ENCODE data around the gene BCL7A. TPM values are rescaled to one million over a fixed set of nuclear protein-coding genes. Genes with fewer than 3 reads are reported as not detected.

BCL7A gene
- total and polyA plus RNA-seq, 2 of the 8 experiments (the other 6 are each of a cell fraction or from before 2014, with no cell fraction given) = 11.9 to 12.7 TPM

Other genes with a start within 250 kb of the BCL7A start
- 31.0 and 31.9 TPM in 2 replicates for gene RHOF, start 228.2 kb upstream of the BCL7A start, total RNA-seq (2021; fragmentation: NEBNext Ultra II Directional; extraction: Animal tissue kit (Norgen Biotek cat#: 25700))
- 23.8 and 33.2 TPM in 2 replicates for gene RHOF, start 228.2 kb upstream of the BCL7A start, polyA plus RNA-seq (2011; rRNA removed)
- gene SETD1B, start 217.9 kb upstream of the BCL7A start, total RNA-seq (2021; fragmentation: NEBNext Ultra II Directional; extraction: Animal tissue kit (Norgen Biotek cat#: 25700)) = 17.7 and 17.8 TPM in 2 replicates
- gene SETD1B, start 217.9 kb upstream of the BCL7A start, polyA plus RNA-seq (2011; rRNA removed) = 1.3 and 2.3 TPM in 2 replicates
- gene HPD, start 163.0 kb upstream of the BCL7A start, total RNA-seq (2021; fragmentation: NEBNext Ultra II Directional; extraction: Animal tissue kit (Norgen Biotek cat#: 25700)) = 0.38 and 0.56 TPM in 2 replicates
- 0.28 and 0.48 TPM in 2 replicates for gene HPD, start 163.0 kb upstream of the BCL7A start, polyA plus RNA-seq (2011; rRNA removed)
- gene PSMD9, start 133.1 kb upstream of the BCL7A start, total RNA-seq (2021; fragmentation: NEBNext Ultra II Directional; extraction: Animal tissue kit (Norgen Biotek cat#: 25700)) = 28.8 and 33.1 TPM in 2 replicates
- gene PSMD9, start 133.1 kb upstream of the BCL7A start, polyA plus RNA-seq (2011; rRNA removed) = 36.1 and 38.5 TPM in 2 replicates
- 2.9 and 3.3 TPM in 2 replicates for gene CFAP251, start 103.3 kb upstream of the BCL7A start, total RNA-seq (2021; fragmentation: NEBNext Ultra II Directional; extraction: Animal tissue kit (Norgen Biotek cat#: 25700))
- 1.8 and 1.9 TPM in 2 replicates for gene CFAP251, start 103.3 kb upstream of the BCL7A start, polyA plus RNA-seq (2011; rRNA removed)
- gene MLXIP, start 56.9 kb downstream of the BCL7A start, total RNA-seq (2021; fragmentation: NEBNext Ultra II Directional; extraction: Animal tissue kit (Norgen Biotek cat#: 25700)) = 40.4 and 40.5 TPM in 2 replicates
- gene MLXIP, start 56.9 kb downstream of the BCL7A start, polyA plus RNA-seq (2011; rRNA removed) = 5.5 and 13.2 TPM in 2 replicates
- not detected in 2 replicates for gene IL31, start 152.3 kb downstream of the BCL7A start, total RNA-seq (2021; fragmentation: NEBNext Ultra II Directional; extraction: Animal tissue kit (Norgen Biotek cat#: 25700))
- not detected in 2 replicates for gene IL31, start 152.3 kb downstream of the BCL7A start, polyA plus RNA-seq (2011; rRNA removed)
- 0.15 and 0.35 TPM in 2 replicates for gene LRRC43, start 161.2 kb downstream of the BCL7A start, total RNA-seq (2021; fragmentation: NEBNext Ultra II Directional; extraction: Animal tissue kit (Norgen Biotek cat#: 25700))
- gene LRRC43, start 161.2 kb downstream of the BCL7A start, polyA plus RNA-seq (2011; rRNA removed) = 0.39 and 0.44 TPM in 2 replicates
- 1.4 and 1.9 TPM in 2 replicates for gene B3GNT4, start 181.8 kb downstream of the BCL7A start, total RNA-seq (2021; fragmentation: NEBNext Ultra II Directional; extraction: Animal tissue kit (Norgen Biotek cat#: 25700))
- gene B3GNT4, start 181.8 kb downstream of the BCL7A start, polyA plus RNA-seq (2011; rRNA removed) = 1.1 and 2.1 TPM in 2 replicates
- 68.3 and 71.5 TPM in 2 replicates for gene DIABLO, start 204.2 kb downstream of the BCL7A start, total RNA-seq (2021; fragmentation: NEBNext Ultra II Directional; extraction: Animal tissue kit (Norgen Biotek cat#: 25700))
- gene DIABLO, start 204.2 kb downstream of the BCL7A start, polyA plus RNA-seq (2011; rRNA removed) = 65.2 and 68.8 TPM in 2 replicates
- gene VPS33A, start 244.6 kb downstream of the BCL7A start, total RNA-seq (2021; fragmentation: NEBNext Ultra II Directional; extraction: Animal tissue kit (Norgen Biotek cat#: 25700)) = 40.2 and 41.8 TPM in 2 replicates
- gene VPS33A, start 244.6 kb downstream of the BCL7A start, polyA plus RNA-seq (2011; rRNA removed) = 16.4 and 18.7 TPM in 2 replicates